ENCODE data around the gene MLPH.

- TF ChIP-seq CTCF (IDR thresholded peaks at IDR 0.05) (no peak), ZFX (IDR thresholded peaks at IDR 0.05; ENCODE audit: borderline replicate concordance) (no peak)
These were observed 1.2 kb downstream of the MLPH start for GRCh38 chr2:237488295-237488694.

All from 22Rv1 (cell line).